Measurements from ENCODE around the gene AKT2. TPM values are rescaled to one million over a fixed set of nuclear protein-coding genes. Genes with fewer than 3 reads are reported as not detected.

Gene AKT2
- total RNA-seq, 1 experiment from 2014 or later = 53.5 TPM

GRCh38 chr19:40235238-40236025, 49.7 kb downstream of the AKT2 start:
- DNase-seq (ENCODE audit: low read depth) = no peak

- DNase-seq (ENCODE audit: low read depth) = no peak
Observed at GRCh38 chr19:40234429-40235237, 50.5 kb downstream of the AKT2 start.

- DNase-seq (ENCODE audit: low read depth) = no peak
Observed at GRCh38 chr19:40233811-40234389, 51.2 kb downstream of the AKT2 start.

DNA sequence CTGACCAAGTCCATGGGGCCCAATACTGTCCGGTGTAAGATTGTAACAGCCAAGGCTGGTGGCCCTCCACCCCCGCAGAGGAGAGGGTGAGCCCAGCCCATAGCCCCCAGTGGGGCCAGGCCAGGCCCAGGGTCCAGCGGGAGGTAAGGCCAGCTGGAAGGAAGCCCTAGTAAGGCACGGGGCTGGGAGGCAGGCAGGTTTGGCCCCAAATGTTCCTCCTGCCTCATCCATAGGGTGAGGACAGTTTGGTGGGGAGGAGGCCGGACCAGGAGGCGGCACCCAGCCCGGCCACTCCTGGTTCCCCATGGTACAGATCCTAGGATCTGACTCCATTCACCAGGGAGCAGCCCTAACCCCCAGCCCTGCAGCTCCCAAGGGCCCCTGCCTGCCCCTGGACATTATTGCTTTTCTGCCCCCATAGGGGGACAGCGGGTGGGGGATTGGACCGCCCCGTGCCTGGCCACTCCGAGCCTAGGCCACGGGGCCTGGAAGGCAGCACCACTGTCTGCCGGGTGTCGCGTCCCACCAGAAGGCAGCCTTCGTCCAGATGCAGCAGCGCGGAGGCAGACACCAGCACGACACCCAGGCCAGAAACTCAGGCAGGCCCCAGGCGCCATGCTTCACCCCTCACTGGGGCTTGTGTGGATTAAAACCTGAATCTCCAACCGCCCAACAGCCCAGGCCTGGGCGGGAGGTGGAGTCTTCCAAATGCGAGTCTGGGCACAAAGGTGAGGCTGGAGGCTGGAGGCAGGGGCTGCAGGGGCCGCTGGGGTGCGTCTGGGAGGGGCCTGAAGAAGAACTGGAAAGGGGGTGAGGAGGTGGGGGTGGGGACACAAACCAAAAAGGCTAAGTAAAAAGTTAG, 52.0 kb downstream of the AKT2 start:
- DNase-seq (ENCODE audit: low read depth) = no peak

DNA sequence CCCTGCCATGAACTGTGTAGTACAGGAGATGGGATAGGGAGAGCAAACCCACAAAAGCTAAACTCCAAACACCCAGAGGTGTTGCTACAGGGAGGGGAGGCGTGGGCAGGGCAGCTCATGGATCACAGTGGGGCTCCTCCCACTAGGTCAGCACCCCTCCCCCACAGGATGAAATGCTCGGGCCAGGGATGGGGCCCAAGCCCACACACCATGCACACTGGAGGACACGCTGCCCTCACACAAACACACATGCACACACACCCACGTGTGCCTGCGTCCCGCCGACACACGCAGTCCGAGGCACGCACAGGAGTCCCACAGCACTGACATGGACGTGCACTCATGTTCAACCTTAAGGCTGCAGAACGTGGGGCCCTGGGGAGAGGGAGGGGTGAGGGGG, 52.7 kb downstream of the AKT2 start:
- DNase-seq (ENCODE audit: low read depth) = no peak

- DNase-seq (ENCODE audit: low read depth) = no peak
Observed at GRCh38 chr19:40231544-40232424, 53.4 kb downstream of the AKT2 start.

GRCh38 chr19:40231057-40231456, 54.1 kb downstream of the AKT2 start:
- DNase-seq (ENCODE audit: low read depth) = no peak

GRCh38 chr19:40229926-40230417, 55.2 kb downstream of the AKT2 start:
- no peak for DNase-seq (ENCODE audit: low read depth)

- peak; percentile 31 for DNase-seq (ENCODE audit: low read depth)
Observed at GRCh38 chr19:40229484-40229883, 55.7 kb downstream of the AKT2 start.

- no peak for DNase-seq (ENCODE audit: low read depth)
Observed at GRCh38 chr19:40228863-40229262, 56.3 kb downstream of the AKT2 start.

GRCh38 chr19:40228346-40228745, 56.8 kb downstream of the AKT2 start:
- DNase-seq (ENCODE audit: low read depth) = no peak

DNA sequence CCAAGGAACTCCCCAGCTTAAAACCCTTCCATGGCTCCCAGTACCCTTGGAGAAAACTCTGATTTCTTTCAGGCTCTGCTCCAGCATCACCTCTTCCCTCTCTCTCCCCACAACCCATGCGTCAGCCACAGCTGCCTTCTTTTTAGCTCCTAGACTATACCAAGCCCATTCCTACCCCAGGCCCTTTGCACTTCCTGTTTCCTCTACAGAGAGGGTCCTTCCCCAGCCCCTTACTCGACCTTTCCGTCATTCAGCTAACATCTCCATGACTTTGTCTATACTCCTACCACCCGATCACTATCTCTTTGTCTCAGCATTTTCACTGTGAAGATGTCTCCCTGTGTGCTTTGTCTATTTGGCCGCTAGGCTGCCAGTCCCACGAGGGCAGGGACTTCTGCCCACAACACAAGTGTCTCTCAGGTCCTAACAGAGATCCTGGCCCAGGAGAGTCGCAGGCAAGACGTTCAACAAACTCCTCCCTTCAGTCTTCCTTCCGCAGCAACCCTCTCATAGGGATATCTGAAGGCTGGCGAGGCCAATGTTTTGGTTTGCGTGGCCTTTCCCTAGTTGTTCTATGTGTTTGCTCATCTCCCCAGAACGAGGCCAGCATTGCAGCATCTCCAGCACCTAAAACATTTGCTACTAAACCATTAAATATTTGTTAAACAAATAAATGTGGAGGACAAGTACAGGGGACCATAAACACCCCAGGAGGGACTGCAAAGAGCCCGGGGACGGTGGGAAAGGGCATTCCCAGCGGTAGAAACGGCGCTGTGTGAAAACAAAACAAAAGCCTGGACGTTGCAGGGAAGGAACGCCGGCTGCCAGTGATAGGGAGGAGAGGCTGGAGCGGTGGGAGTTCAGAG, 59.5 kb downstream of the AKT2 start:
- peak; percentile 17 for DNase-seq (ENCODE audit: low read depth)

GRCh38 chr19:40224342-40225150, 60.6 kb downstream of the AKT2 start:
- no peak for DNase-seq (ENCODE audit: low read depth)

DNA sequence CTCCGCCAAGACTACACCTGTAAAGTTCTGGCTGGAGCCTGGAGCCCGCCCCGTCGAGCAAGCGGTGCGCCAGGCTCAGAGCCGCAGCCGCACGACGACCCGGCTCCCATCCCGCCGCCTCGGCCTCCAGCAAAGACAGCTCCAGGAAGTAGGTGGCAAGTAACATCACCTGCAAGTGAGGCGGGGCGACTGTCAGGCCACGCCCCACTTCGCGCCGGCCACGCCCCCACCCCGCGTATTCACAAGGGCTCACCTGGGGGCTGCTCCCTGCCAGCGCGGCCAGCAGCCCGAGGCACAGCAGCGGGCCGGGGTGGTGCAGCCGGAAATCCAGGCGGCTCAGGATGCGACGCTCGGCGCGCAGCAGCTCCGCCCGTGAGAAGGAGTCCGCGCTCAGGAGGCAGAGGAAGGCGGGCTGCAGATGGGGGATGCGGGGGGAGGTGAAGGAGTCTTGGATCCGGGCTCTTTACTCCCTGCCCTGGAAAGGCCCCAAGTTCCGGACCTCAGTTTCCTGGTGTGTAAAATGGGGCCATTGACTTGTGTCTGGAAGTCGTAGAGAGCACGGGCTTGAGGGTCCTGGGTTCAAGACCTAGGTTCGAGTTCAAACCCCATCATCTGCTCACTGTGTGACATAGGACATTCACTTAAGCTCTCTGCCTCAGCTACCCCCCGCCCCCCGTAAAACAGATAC, 61.9 kb downstream of the AKT2 start:
- no peak for DNase-seq (ENCODE audit: low read depth)

GRCh38 chr19:40221858-40222619, 63.1 kb downstream of the AKT2 start:
- peak; percentile 85 for DNase-seq (ENCODE audit: low read depth)

DNA sequence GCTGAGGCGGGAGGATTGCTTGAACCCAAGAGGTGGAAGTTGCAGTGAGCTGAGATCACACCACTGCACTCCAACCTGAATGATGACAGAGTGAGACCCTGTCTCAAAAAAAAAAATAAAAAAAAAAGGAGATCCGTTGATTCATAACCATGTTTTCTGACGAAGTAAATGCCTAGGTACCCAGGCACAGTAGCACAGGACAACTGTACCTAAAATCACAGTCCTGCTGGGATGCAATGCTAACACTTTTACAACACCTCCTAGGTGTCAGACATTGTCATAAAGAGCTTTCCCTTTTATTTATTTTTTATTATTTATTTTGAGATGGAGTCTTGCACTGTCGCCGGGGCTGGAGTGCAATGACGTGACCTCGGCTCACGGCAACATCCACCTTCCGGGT, 64.5 kb downstream of the AKT2 start:
- no peak for DNase-seq (ENCODE audit: low read depth)

DNA sequence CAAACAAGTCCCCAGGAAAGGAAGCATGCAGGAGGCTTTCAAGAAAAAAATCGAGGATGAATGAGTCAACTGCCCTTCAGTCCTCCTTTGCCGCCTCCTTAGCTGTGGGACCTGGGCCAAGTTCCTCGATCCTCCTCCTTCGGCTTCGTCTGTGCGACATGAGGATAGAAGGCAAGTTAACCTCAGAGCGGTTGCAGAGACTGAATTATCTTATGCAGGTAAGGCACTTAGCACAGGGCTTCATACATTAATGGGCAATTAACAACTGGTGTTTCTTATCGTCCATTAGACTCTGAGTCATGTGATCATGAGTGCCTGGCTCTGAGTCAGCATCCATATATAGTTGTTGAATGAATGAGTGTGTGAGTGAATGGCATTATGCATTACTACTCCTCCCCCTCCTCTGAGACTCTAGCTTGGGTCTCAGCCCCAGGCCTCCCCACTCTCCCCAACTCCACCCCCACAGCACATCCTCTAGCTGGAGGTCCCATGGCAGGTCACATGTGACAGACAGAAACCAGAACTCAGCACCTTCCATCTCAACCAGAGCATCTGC, 65.3 kb downstream of the AKT2 start:
- DNase-seq (ENCODE audit: low read depth) = peak; percentile 78

Data from RPMI7951 (cell line).